ENCODE data around the gene UBAP1. TPM values are rescaled to one million over a fixed set of nuclear protein-coding genes. Genes with fewer than 3 reads are reported as not detected.
A peak's percentile ranks its signal among the peaks of the same experiment; 100 is the strongest.

The UBAP1 gene
- total and polyA plus RNA-seq, 2 experiments from 2014 or later: 17.4 to 20.7 TPM

DNA sequence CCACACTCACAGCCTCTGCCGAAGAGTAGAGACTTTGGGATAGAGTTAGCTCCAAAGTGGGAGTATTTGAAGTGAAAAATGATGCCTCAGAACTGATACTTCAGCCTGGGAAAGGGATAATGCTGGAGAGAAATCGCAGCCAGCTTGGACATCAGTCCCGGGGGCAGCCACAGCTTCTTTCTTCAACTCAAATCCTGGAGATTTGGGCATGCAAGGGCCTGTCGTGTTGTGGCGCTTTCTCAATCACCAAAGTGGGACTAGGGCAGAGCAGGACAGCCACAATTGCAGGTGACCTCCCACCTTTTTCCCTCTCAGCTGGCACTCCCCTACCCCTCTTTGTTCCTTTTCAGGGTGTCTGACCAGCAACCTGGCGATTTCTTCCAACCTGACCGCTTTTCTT lies 70.4 kb downstream of the UBAP1 start:
- H3K4me1 ChIP-seq (ENCODE audit: insufficient read depth): no peaks in the 10 kb centered on the region
- H3K4me3 ChIP-seq: no peak overlapping the region
- no peaks in the 10 kb centered on the region for H3K27me3 ChIP-seq (ENCODE audit: insufficient read depth)
- TF ChIP-seq JUNB (IDR thresholded peaks at IDR 0.05; ENCODE audit: unreplicated experiment): no peak
- no peak overlapping the region for H3K27ac ChIP-seq (ENCODE audit: low read depth)
- Mint-ChIP-seq H3K9me3 (no peaks in the 10 kb centered on the region), H3K4me1 (no peaks in the 10 kb centered on the region; the same call in 2 of the 3 replicates), H3K27me3 (ENCODE audit: insufficient read depth, low read depth, poor library complexity) (peaks cover under 1% of the 10 kb centered on the region), H3K27ac (peak overlapping the region; percentile 66; the same call in 1 of the 2 replicates), H3K36me3 (ENCODE audit: low read depth) (peaks cover 30% of the 10 kb centered on the region), H3K4me3 (no peak overlapping the region)
- H4K20me1 ChIP-seq (replicated peaks; ENCODE audit: insufficient read depth): no peaks in the 10 kb centered on the region; the same call in 1 of the 2 replicates
- 0 out of 2 replicates have a peak, but pooled peaks cover 6% of the 10 kb centered on the region for H3F3A ChIP-seq (replicated peaks; ENCODE audit: low read depth)
- no peaks in the 10 kb centered on the region for H3K9me2 ChIP-seq (ENCODE audit: insufficient read depth)
- no peak overlapping the region for H2AFZ ChIP-seq
- DNase-seq (ENCODE audit: low spot score) (no peak), ATAC-seq (no peak)
- peaks cover 17% of the 10 kb centered on the region; the same call in 1 of the 2 replicates for H3K79me2 ChIP-seq (replicated peaks; ENCODE audit: insufficient read depth)
- H3K36me3 ChIP-seq (ENCODE audit: insufficient read depth): no peaks in the 10 kb centered on the region; the same call in 1 of the 2 replicates
- H3K4me2 ChIP-seq: no peak overlapping the region

DNA sequence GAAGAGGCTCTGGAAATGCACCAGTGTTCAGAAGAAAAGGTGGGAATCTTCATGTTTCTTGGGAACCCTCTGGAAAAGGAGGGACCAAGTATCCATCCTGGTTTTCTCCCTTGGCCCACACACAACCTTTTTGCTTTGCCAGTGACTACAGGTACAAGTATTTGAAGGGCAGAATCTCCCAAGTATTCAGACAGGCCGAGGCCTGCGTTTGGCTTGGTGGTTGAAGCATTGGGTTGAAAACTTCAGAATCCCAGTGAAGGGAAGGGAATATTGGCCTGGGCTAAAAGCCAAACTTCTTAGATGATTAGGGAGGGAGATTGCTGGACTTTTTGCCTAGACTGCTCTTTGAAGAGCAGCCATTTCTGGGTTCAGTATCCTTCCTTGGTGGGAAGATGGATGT lies 71.9 kb downstream of the UBAP1 start:
- H3K9me2 ChIP-seq (ENCODE audit: insufficient read depth): no peaks in the 10 kb centered on the region
- no peaks in the 10 kb centered on the region; the same call in 1 of the 2 replicates for H3K36me3 ChIP-seq (ENCODE audit: insufficient read depth)
- peaks cover 3% of the 10 kb centered on the region for H3K27me3 Mint-ChIP-seq (ENCODE audit: insufficient read depth, low read depth, poor library complexity)
- H3F3A ChIP-seq (replicated peaks; ENCODE audit: low read depth): 0 out of 2 replicates have a peak, but pooled peaks cover 6% of the 10 kb centered on the region
- H3K27ac Mint-ChIP-seq: no peak overlapping the region
- no peak overlapping the region for H3K4me2 ChIP-seq
- ATAC-seq (no peak), DNase-seq (ENCODE audit: low spot score) (no peak)
- H3K4me3 Mint-ChIP-seq: no peak overlapping the region
- H3K4me1 Mint-ChIP-seq: no peaks in the 10 kb centered on the region; the same call in 2 of the 3 replicates
- H3K27ac ChIP-seq (ENCODE audit: low read depth): no peak overlapping the region
- H3K27me3 ChIP-seq (ENCODE audit: insufficient read depth): no peaks in the 10 kb centered on the region
- no peaks in the 10 kb centered on the region for H3K9me3 Mint-ChIP-seq
- H4K20me1 ChIP-seq (replicated peaks; ENCODE audit: insufficient read depth): no peaks in the 10 kb centered on the region; the same call in 1 of the 2 replicates
- no peaks in the 10 kb centered on the region for H3K4me1 ChIP-seq (ENCODE audit: insufficient read depth)
- peaks cover 17% of the 10 kb centered on the region; the same call in 1 of the 2 replicates for H3K79me2 ChIP-seq (replicated peaks; ENCODE audit: insufficient read depth)
- TF ChIP-seq NANOG (IDR thresholded peaks at IDR 0.05; ENCODE audit: borderline replicate concordance) (no peak), ETS1 (IDR thresholded peaks at IDR 0.05) (no peak), ZNF114 (CRISPR knock-in tag; IDR thresholded peaks at IDR 0.05) (no peak), ZNF331 (CRISPR knock-in tag; IDR thresholded peaks at IDR 0.05; ENCODE audit: low read depth) (no peak), REST (IDR thresholded peaks at IDR 0.05; ENCODE audit: unreplicated experiment) (no peak)
- peaks cover 30% of the 10 kb centered on the region for H3K36me3 Mint-ChIP-seq (ENCODE audit: low read depth)
- no peak overlapping the region for H2AFZ ChIP-seq
- no peak overlapping the region for H3K4me3 ChIP-seq
